CD14-positive monocyte (primary cell): ENCODE measurements around the gene KCNIP2. TPM values are rescaled to one million over a fixed set of nuclear protein-coding genes. Genes with fewer than 3 reads are reported as not detected.

ENCODE experiments used
- DNase-seq, 3 donors: peaks; one replicate each; pipeline ENCODE4 v3.0.0-alpha.2; 2011 to 2022
- H2AFZ ChIP-seq: 2 replicates; pipeline ENCODE4 v1.6.0; 2012; ENCODE audit warnings: mild to moderate bottlenecking, low read depth, low read length, inconsistent platforms; ENCODE audit not compliant: insufficient read depth, poor library complexity, severe bottlenecking
- H3K27ac ChIP-seq, 2 donors: 1 replicate in 1 of 2; 2 replicates in 1 of 2; pipeline ENCODE4 v1.5.1; 2012 to 2013; ENCODE audit warnings: low read length in 2 of 2, control low read depth in 1 of 2, inconsistent platforms in 1 of 2, low read depth in 1 of 2, mild to moderate bottlenecking in 1 of 2
- H3K27me3 ChIP-seq, 2 donors: one replicate each; pipeline versions ENCODE4 v1.6.0 to v1.6.1; 2011 to 2013; ENCODE audit warnings: low read length in 2 of 2; ENCODE audit not compliant: control insufficient read depth in 2 of 2, insufficient read depth in 2 of 2
- H3K36me3 ChIP-seq, 2 donors: replicated peaks in 1 of 2; 1 replicate in 1 of 2; 2 replicates in 1 of 2; pipeline versions ENCODE4 v1.5.1 to v1.6.1; 2012 to 2013; ENCODE audit warnings: low read length in 2 of 2, control low read depth in 1 of 2, inconsistent platforms in 1 of 2, mild to moderate bottlenecking in 1 of 2; ENCODE audit not compliant: insufficient read depth in 2 of 2, control insufficient read depth in 1 of 2
- H3K4me1 ChIP-seq, 2 donors: 1 replicate in 1 of 2; 2 replicates in 1 of 2; pipeline versions ENCODE4 v1.5.1 to v1.6.1; 2012 to 2013; ENCODE audit warnings: low read length in 2 of 2, control low read depth in 1 of 2, inconsistent platforms in 1 of 2, mild to moderate bottlenecking in 1 of 2, moderate library complexity in 1 of 2; ENCODE audit not compliant: insufficient read depth in 2 of 2, control insufficient read depth in 1 of 2
- H3K4me2 ChIP-seq: replicated peaks from 2 replicates; pipeline ENCODE3; 2012; ENCODE audit warnings: low read length, moderate library complexity, mild to moderate bottlenecking; ENCODE audit not compliant: poor library complexity, severe bottlenecking; ENCODE audit errors: extremely low read depth
- H3K4me3 ChIP-seq, 3 experiments: fragments of 200-600 bp in 1 of 3; sonication (generic) in 1 of 3; replicated peaks in 1 of 3; 1 replicate in 2 of 3; 2 replicates in 1 of 3; pipeline ENCODE4 v1.5.1; 2011 to 2013; ENCODE audit warnings: low read length in 3 of 3, mild to moderate bottlenecking in 3 of 3, control low read depth in 2 of 3, low read depth in 2 of 3, inconsistent platforms in 1 of 3, moderate library complexity in 1 of 3
- H3K79me2 ChIP-seq: 2 replicates; pipeline ENCODE4 v1.6.0; 2012; ENCODE audit warnings: mild to moderate bottlenecking, control low read depth, inconsistent platforms, low read length, moderate library complexity; ENCODE audit not compliant: insufficient read depth
- H3K9ac ChIP-seq: 2 replicates; pipeline ENCODE4 v1.6.0; 2017; ENCODE audit warnings: low read length, mild to moderate bottlenecking; ENCODE audit not compliant: insufficient read depth, poor library complexity, severe bottlenecking
- H3K9me3 ChIP-seq, 2 donors: replicated peaks in 1 of 2; 1 replicate in 1 of 2; 2 replicates in 1 of 2; pipeline versions ENCODE4 v1.5.1 to v1.6.1; 2012 to 2013; ENCODE audit warnings: low read length in 2 of 2, control low read depth in 1 of 2; ENCODE audit not compliant: control insufficient read depth in 1 of 2, insufficient read depth in 1 of 2
- H4K20me1 ChIP-seq: 2 replicates; pipeline ENCODE4 v1.6.0; 2012; ENCODE audit warnings: mild to moderate bottlenecking, low read length, control low read depth, moderate library complexity; ENCODE audit not compliant: insufficient read depth
- H3K27ac Mint-ChIP-seq, 7 donors: one replicate each; pipeline ENCODE4 v1.8.0; 2020; ENCODE audit warnings: mild to moderate bottlenecking in 7 of 7, mixed read lengths in 7 of 7, moderate library complexity in 6 of 7, inconsistent platforms in 2 of 7
- H3K27me3 Mint-ChIP-seq, 3 donors: one replicate each; pipeline ENCODE4 v1.8.0; 2021 to 2022; ENCODE audit warnings: low read depth in 3 of 3, mild to moderate bottlenecking in 3 of 3, mixed read lengths in 3 of 3, moderate library complexity in 3 of 3, inconsistent platforms in 1 of 3
- H3K36me3 Mint-ChIP-seq, 2 donors: one replicate each; pipeline ENCODE4 v1.8.0; 2020; ENCODE audit warnings: mixed read lengths in 2 of 2, inconsistent platforms in 1 of 2, mild to moderate bottlenecking in 1 of 2
- H3K4me1 Mint-ChIP-seq: one replicate; pipeline ENCODE4 v1.8.0; 2020; ENCODE audit warnings: mild to moderate bottlenecking, mixed read lengths
- H3K4me3 Mint-ChIP-seq, 2 donors: one replicate each; pipeline ENCODE4 v1.8.0; 2020; ENCODE audit warnings: mild to moderate bottlenecking in 2 of 2, mixed read lengths in 2 of 2, moderate library complexity in 1 of 2
- H3K9me3 Mint-ChIP-seq, 7 donors: one replicate each; pipeline ENCODE4 v1.8.0; 2020 to 2022; ENCODE audit warnings: mixed read lengths in 7 of 7, mild to moderate bottlenecking in 6 of 7, moderate library complexity in 6 of 7, inconsistent platforms in 2 of 7
- WGBS: methylation state at CpG from one replicate; pipeline ENCODE4 v1.1.5; 2013; ENCODE audit warnings: missing lambda C conversion rate; ENCODE audit not compliant: insufficient coverage; 5-methylcytosine and 5-hydroxymethylcytosine counted together
- intact Hi-C, 2 donors: fragments of 100-400 bp; cut with micrococcal nuclease; formaldehyde crosslinking; loops; one replicate each; pipeline versions ENCODE4 v1.15.0 to v1.15.1; 2023
- polyA plus RNA-seq, 3 donors: library from polyadenylated mRNA; depleted of rRNA in 1 of 3; unstranded in 2 of 3; stranded (reverse) in 1 of 3; fragments of 300-500 nt in 2 of 3; fragments of >200 nt in 1 of 3; fragmentation: Illumina TruSeq in 2 of 3; gene quantifications; 1 replicate in 2 of 3; 2 replicates in 1 of 3; pipeline ENCODE4 v1.2.3, GENCODE V29; 2012 to 2021
- TF ChIP-seq, protein P1 (sequence below): fragments of 200-600 bp; IDR thresholded peaks from one replicate; pipeline ENCODE4 v1.8.0; 2022; ENCODE audit warnings: antibody characterized with exemption, mild to moderate bottlenecking

KCNIP2 gene
- polyA plus RNA-seq, 3 donors: 0.48 to 2.1 TPM; not detected in 1

DNA sequence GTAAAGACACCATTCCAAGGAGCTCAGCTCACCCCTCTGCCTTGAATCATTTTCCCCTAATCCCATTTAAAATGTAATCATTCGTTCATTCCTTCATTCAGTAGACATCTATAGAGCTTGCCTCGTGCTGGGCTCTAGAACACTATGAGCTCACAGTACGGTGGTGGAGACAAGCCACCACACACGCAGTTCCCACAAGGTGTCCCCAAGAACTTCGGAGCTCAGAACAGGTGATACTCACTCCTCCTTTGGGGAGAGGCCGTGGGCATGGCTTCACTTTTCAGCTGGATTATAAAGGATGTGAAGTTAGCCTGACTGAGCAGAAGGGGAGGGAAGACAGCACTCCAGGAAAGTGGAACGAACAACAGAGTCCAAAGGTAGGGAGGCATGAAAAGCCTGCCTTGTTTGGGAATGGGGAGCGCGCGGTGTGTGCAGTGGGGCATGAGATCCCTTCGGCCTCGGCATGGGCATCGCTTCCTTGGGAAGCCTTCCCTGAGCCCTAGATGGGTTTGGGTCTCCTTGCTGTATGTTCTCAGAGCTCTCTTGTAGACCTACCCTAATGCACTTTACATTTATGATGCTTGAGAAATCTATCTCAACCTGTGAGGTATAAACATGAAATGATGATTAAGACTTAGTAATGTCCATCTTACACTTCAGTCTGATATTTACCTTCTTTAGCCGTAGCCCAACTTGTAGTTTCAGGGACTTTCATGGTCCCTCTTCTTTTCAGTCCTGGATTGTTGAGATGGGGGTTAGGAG lies 24.5 kb downstream of the KCNIP2 start:
- peak overlapping the region; percentile 70 to 75 for H3K27ac ChIP-seq
- H3K79me2 ChIP-seq: peaks cover 42% of the 10 kb centered on the region
- peaks cover 41% of the 10 kb centered on the region for H4K20me1 ChIP-seq
- H3K27me3 Mint-ChIP-seq: no peaks in the 10 kb centered on the region
- peaks cover 0 to 8% of the 10 kb centered on the region in 2 donors for H3K36me3 Mint-ChIP-seq
- H3K4me3 ChIP-seq: peak overlapping the region; percentile 61 to 97 (median 86)
- H3K4me3 Mint-ChIP-seq: peak overlapping the region; percentile 94 to 98
- H3K9me3 Mint-ChIP-seq: no peaks in the 10 kb centered on the region
- TF ChIP-seq, protein P1, sequence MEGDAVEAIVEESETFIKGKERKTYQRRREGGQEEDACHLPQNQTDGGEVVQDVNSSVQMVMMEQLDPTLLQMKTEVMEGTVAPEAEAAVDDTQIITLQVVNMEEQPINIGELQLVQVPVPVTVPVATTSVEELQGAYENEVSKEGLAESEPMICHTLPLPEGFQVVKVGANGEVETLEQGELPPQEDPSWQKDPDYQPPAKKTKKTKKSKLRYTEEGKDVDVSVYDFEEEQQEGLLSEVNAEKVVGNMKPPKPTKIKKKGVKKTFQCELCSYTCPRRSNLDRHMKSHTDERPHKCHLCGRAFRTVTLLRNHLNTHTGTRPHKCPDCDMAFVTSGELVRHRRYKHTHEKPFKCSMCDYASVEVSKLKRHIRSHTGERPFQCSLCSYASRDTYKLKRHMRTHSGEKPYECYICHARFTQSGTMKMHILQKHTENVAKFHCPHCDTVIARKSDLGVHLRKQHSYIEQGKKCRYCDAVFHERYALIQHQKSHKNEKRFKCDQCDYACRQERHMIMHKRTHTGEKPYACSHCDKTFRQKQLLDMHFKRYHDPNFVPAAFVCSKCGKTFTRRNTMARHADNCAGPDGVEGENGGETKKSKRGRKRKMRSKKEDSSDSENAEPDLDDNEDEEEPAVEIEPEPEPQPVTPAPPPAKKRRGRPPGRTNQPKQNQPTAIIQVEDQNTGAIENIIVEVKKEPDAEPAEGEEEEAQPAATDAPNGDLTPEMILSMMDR: no peak
- intact Hi-C loops: loop anchor here in 1 of 2 donors (10.0 kb wide), 1 partner anchor 464 kb away; the partner anchor contains the start of gene BTRC
- WGBS: 3% methylated on average over 4 of the region's 14 CpGs
- peak overlapping the region; percentile 58 for H3K9ac ChIP-seq
- H3K27me3 ChIP-seq: no peaks in the 10 kb centered on the region
- H3K9me3 ChIP-seq: no peaks in the 10 kb centered on the region
- H3K36me3 ChIP-seq: no peaks in the 10 kb centered on the region
- H3K4me1 ChIP-seq: peaks cover 28 to 39% of the 10 kb centered on the region in 2 donors
- peak overlapping the region; percentile 85 for H2AFZ ChIP-seq
- peak overlapping the region; percentile 78 for H3K4me2 ChIP-seq
- H3K4me1 Mint-ChIP-seq: peaks cover 42% of the 10 kb centered on the region
- H3K27ac Mint-ChIP-seq: peak overlapping the region; percentile 91 to 96 (median 93)
- DNase-seq: no peak

DNA sequence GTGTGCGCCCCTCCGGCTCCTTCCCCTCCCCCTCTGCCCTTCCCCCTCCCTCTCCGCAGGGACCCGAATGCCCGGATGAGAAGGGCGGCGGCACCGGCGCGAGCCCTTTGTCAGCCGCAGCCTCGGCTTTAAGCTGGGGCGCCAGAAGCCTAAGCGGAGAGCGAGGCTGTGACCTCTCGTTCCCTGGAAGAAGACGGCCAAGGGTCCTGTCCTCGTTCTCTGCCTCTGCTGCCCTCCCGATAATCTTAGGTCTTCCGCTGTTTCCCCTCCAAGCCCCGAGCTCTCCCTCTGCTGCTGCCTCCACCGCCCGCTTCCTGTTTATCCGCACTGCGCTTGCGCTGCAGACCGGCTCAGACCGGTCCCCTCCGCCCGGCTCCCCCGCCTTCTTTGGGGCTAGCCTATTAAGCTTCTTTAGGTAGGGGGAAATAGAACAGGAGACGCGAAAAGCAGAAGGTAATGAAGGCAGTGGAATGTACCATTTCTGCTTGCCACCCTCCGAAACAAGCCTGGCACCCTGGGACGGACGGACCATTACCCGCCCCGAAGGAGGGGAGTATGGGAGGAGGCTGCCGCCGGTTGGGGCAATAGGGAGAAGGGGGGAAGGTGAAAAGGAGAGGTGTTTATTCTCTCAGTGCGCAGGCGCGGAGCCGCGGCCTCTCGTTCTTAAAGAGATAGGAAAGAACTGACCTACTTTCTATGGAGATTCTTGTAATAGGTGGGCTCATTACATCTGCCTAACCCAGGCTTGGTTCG lies 25.3 kb downstream of the KCNIP2 start, which contains the start of gene OGA:
TSS of gene OGA (minus strand) at position 326 of the 753 bp plus-strand sequence. CDS start 422 bp downstream, outside the sequence.
- no peaks in the 10 kb centered on the region for H3K9me3 ChIP-seq
- TF ChIP-seq, protein P1: no peak
- peak within 1 kb of the TSS; percentile 93 for H3K9ac ChIP-seq
- WGBS: 0% methylated on average over 31 of the region's 47 CpGs
- peaks cover 49% of the 10 kb centered on the region for H4K20me1 ChIP-seq
- peaks cover 28 to 42% of the 10 kb centered on the region in 2 donors for H3K4me1 ChIP-seq
- H3K36me3 ChIP-seq: peaks cover 0 to 4% of the 10 kb centered on the region in 2 donors
- H3K79me2 ChIP-seq: peaks cover 50% of the 10 kb centered on the region
- H3K36me3 Mint-ChIP-seq: peaks cover 2 to 15% of the 10 kb centered on the region in 2 donors
- no peaks in the 10 kb centered on the region for H3K27me3 ChIP-seq
- intact Hi-C loops: loop anchor here in 1 of 2 donors (10.0 kb wide), 1 partner anchor 463 kb away; the partner anchor contains the start of gene BTRC
- peak; percentile 98 to 99 (median 99) for DNase-seq
- no peaks in the 10 kb centered on the region for H3K27me3 Mint-ChIP-seq
- peak within 1 kb of the TSS; percentile 91 to 96 (median 93) for H3K27ac Mint-ChIP-seq
- H3K4me1 Mint-ChIP-seq: peaks cover 46% of the 10 kb centered on the region
- peak within 1 kb of the TSS; percentile 70 to 89 for H3K27ac ChIP-seq
- peak within 1 kb of the TSS; percentile 85 for H2AFZ ChIP-seq
- H3K4me3 ChIP-seq: peak within 1 kb of the TSS; percentile 86 to 97 (median 88)
- H3K9me3 Mint-ChIP-seq: no peaks in the 10 kb centered on the region
- peak within 1 kb of the TSS; percentile 94 to 98 for H3K4me3 Mint-ChIP-seq
- H3K4me2 ChIP-seq: peak within 1 kb of the TSS; percentile 78
